Keratinocyte (primary cell): ENCODE results near the gene TAOK2. TPM values are rescaled to one million over a fixed set of nuclear protein-coding genes. Genes with fewer than 3 reads are reported as not detected.
"Not testable (repeated sequence)": the region's sequence is repeated elsewhere in the genome, so short reads cannot be mapped to it uniquely, and the experiment has no call there.

Source experiments
- DNase-seq: peaks from one replicate; pipeline ENCODE4 v3.0.0-alpha.2; 2011; ENCODE audit warnings: low read depth, missing footprints, low spot score
- FAIRE-seq: peaks from 2 replicates; lab custom pipeline; 2011; peaks lifted over from hg19 to GRCh38; lab: Jason Lieb, UNC
- H2AFZ ChIP-seq: 2 replicates; pipeline ENCODE4 v1.6.0; 2012; ENCODE audit warnings: low read length, control low read depth, inconsistent platforms; ENCODE audit not compliant: control insufficient read depth
- H3K27ac ChIP-seq: 2 replicates; pipeline ENCODE4 v1.5.1; 2011; ENCODE audit warnings: low read length; ENCODE audit not compliant: control insufficient read depth, insufficient read depth
- H3K27me3 ChIP-seq: 3 replicates; pipeline ENCODE4 v1.6.0; 2011; ENCODE audit warnings: low read length; ENCODE audit not compliant: control insufficient read depth, insufficient read depth; ENCODE audit errors: extremely low read depth
- H3K36me3 ChIP-seq, 2 experiments: 2 replicates in 1 of 2; 3 replicates in 1 of 2; pipeline ENCODE4 v1.5.1; 2011; ENCODE audit warnings: low read length in 2 of 2, mild to moderate bottlenecking in 1 of 2; ENCODE audit not compliant: control insufficient read depth in 2 of 2, insufficient read depth in 2 of 2; ENCODE audit errors: extremely low read depth in 1 of 2
- H3K4me1 ChIP-seq: 3 replicates; pipeline ENCODE4 v1.5.1; 2011; ENCODE audit warnings: low read length; ENCODE audit not compliant: control insufficient read depth, insufficient read depth; ENCODE audit errors: extremely low read depth
- H3K4me2 ChIP-seq: 3 replicates; pipeline ENCODE4 v1.6.0; 2011; ENCODE audit warnings: low read depth, low read length; ENCODE audit not compliant: control insufficient read depth, insufficient read depth; ENCODE audit errors: extremely low read depth
- H3K4me3 ChIP-seq, 3 experiments: fragments of 200-600 bp in 1 of 3; sonication (generic) in 1 of 3; 2 replicates in 2 of 3; 3 replicates in 1 of 3; pipeline ENCODE4 v1.5.1; 2011 to 2016; ENCODE audit warnings: low read length in 3 of 3, mild to moderate bottlenecking in 3 of 3, control low read depth in 2 of 3, inconsistent platforms in 1 of 3, low read depth in 1 of 3, mixed read lengths in 1 of 3, mixed run types in 1 of 3, moderate library complexity in 1 of 3; ENCODE audit not compliant: control insufficient read depth in 2 of 3, insufficient read depth in 2 of 3; ENCODE audit errors: extremely low read depth in 1 of 3
- H3K79me2 ChIP-seq: 2 replicates; pipeline ENCODE4 v1.6.0; 2012; ENCODE audit warnings: low read length; ENCODE audit not compliant: control insufficient read depth, insufficient read depth
- H3K9ac ChIP-seq: 3 replicates; pipeline ENCODE4 v1.6.0; 2011; ENCODE audit warnings: low read length; ENCODE audit not compliant: control insufficient read depth, insufficient read depth; ENCODE audit errors: extremely low read depth
- H3K9me1 ChIP-seq: 3 replicates; pipeline ENCODE4 v1.6.0; 2011; ENCODE audit warnings: low read length; ENCODE audit not compliant: control insufficient read depth, insufficient read depth; ENCODE audit errors: extremely low read depth
- H3K9me3 ChIP-seq: 2 replicates; pipeline ENCODE4 v1.5.1; 2012; ENCODE audit warnings: low read depth, low read length; ENCODE audit not compliant: control insufficient read depth
- H4K20me1 ChIP-seq: 3 replicates; pipeline ENCODE4 v1.6.0; 2011; ENCODE audit warnings: low read length; ENCODE audit not compliant: control insufficient read depth, insufficient read depth; ENCODE audit errors: extremely low read depth
- CTCF ChIP-seq, 3 experiments: IDR thresholded peaks in 1 of 3; conservative IDR thresholded peaks in 1 of 3; optimal IDR thresholded peaks in 1 of 3; 2 replicates in 2 of 3; 3 replicates in 1 of 3; pipeline versions ENCODE3 to v1.5.1; 2011; ENCODE audit warnings: low read length in 3 of 3, mild to moderate bottlenecking in 3 of 3, moderate library complexity in 2 of 3, control low read depth in 1 of 3, inconsistent platforms in 1 of 3; ENCODE audit not compliant: insufficient read depth in 2 of 3; ENCODE audit errors: extremely low read depth in 1 of 3
- EZH2 ChIP-seq: IDR thresholded peaks from one replicate; pipeline ENCODE4 v1.6.1; 2012; ENCODE audit warnings: inconsistent platforms, mild to moderate bottlenecking, low read length, moderate library complexity
- dilution Hi-C: fragments of 300-500 bp; cut with MboI; formaldehyde crosslinking; loops from one replicate; pipeline ENCODE4 v1.7.0; 2020; ENCODE audit warnings: low sequenced_read_pairs; ENCODE audit not compliant: extremely low pct_ligation_motif_present
- polyA plus RNA-seq, 5 experiments: library from polyadenylated mRNA; depleted of rRNA in 3 of 5; stranded (reverse) in 3 of 5; stranded (forward) in 1 of 5; unstranded in 1 of 5; fragments of >200 nt; gene quantifications; 1 replicate in 1 of 5; 2 replicates in 3 of 5; 3 replicates in 1 of 5; pipeline versions ENCODE4 v1.2.1 to v1.2.3, GENCODE V29; 2011 to 2012; ENCODE audit warnings: missing spikeins in 2 of 5, low read depth in 1 of 5, low replicate concordance in 1 of 5

TAOK2 gene
- polyA plus RNA-seq, 1 donor (not counting 4 experiments of a cell fraction or from before 2014, with no cell fraction given) = 13.8 TPM

GRCh38 chr16:30016555-30017276 is 43.0 kb downstream of the TAOK2 start:
- DNase-seq = no peak
- H3K4me1 ChIP-seq = peaks cover 4% of the 10 kb centered on the region
- no peak overlapping the region for H3K27ac ChIP-seq
- H4K20me1 ChIP-seq = no peaks in the 10 kb centered on the region
- no peaks in the 10 kb centered on the region for H3K79me2 ChIP-seq
- TF ChIP-seq CTCF (optimal IDR thresholded peaks at IDR 0.05 in 1 of 3, IDR thresholded peaks at IDR 0.05 in 1 of 3, conservative IDR thresholded peaks at IDR 0.05 in 1 of 3; ENCODE audit: extremely low read depth in 1 of 3, insufficient read depth in 2 of 3, low read length in 3 of 3) = no peak
- no peak for TF ChIP-seq EZH2
- dilution Hi-C loops = no loop called here
- H2AFZ ChIP-seq = no peak overlapping the region
- no peaks in the 10 kb centered on the region for H3K36me3 ChIP-seq
- no peak overlapping the region for H3K4me3 ChIP-seq
- H3K9me1 ChIP-seq = no peaks in the 10 kb centered on the region
- no peak for FAIRE-seq
- H3K27me3 ChIP-seq = peaks cover 8% of the 10 kb centered on the region
- no peak overlapping the region for H3K9ac ChIP-seq
- no peak overlapping the region for H3K4me2 ChIP-seq
- H3K9me3 ChIP-seq = no peaks in the 10 kb centered on the region

GRCh38 chr16:30017277-30017656 is 43.6 kb downstream of the TAOK2 start:
- TF ChIP-seq CTCF (optimal IDR thresholded peaks at IDR 0.05 in 1 of 3, IDR thresholded peaks at IDR 0.05 in 1 of 3, conservative IDR thresholded peaks at IDR 0.05 in 1 of 3; ENCODE audit: extremely low read depth in 1 of 3, insufficient read depth in 2 of 3, low read length in 3 of 3) (no peak), EZH2 (no peak)
- H3K4me1 ChIP-seq = peaks cover 4% of the 10 kb centered on the region
- H3K9me3 ChIP-seq = no peaks in the 10 kb centered on the region
- no peaks in the 10 kb centered on the region for H4K20me1 ChIP-seq
- H3K4me3 ChIP-seq = no peak overlapping the region
- H3K79me2 ChIP-seq = no peaks in the 10 kb centered on the region
- no peak overlapping the region for H3K9ac ChIP-seq
- no peak overlapping the region for H2AFZ ChIP-seq
- H3K4me2 ChIP-seq = no peak overlapping the region
- H3K9me1 ChIP-seq = no peaks in the 10 kb centered on the region
- DNase-seq = no peak
- H3K36me3 ChIP-seq = no peaks in the 10 kb centered on the region
- no peak for FAIRE-seq
- H3K27me3 ChIP-seq = peaks cover 3% of the 10 kb centered on the region
- no peak overlapping the region for H3K27ac ChIP-seq
- dilution Hi-C loops = no loop called here

- H3K79me2 ChIP-seq, H3K27ac ChIP-seq, DNase-seq, H3K36me3 ChIP-seq, H3K4me1 ChIP-seq, H3K27me3 ChIP-seq, H3K4me2 ChIP-seq, H3K4me3 ChIP-seq, H3K9me3 ChIP-seq, dilution Hi-C loops, H3K9ac ChIP-seq, H2AFZ ChIP-seq, FAIRE-seq, H4K20me1 ChIP-seq, H3K9me1 ChIP-seq: not testable (repeated sequence)
Measured at GRCh38 chr16:30017937-30018336, 44.3 kb downstream of the TAOK2 start.
